GM12874 (cell line): ENCODE measurements around the gene CCDC40.

Experiments used
- CTCF ChIP-seq: IDR thresholded peaks from 2 replicates; pipeline ENCODE4 v1.5.1; 2011; ENCODE audit warnings: low read depth, mild to moderate bottlenecking, control low read depth, low read length, moderate library complexity; ENCODE audit not compliant: insufficient read depth

CCDC40 gene

GRCh38 chr17:80028030-80028429, 8.4 kb upstream of the CCDC40 start:
- no peak for TF ChIP-seq CTCF

GRCh38 chr17:80029258-80029974, 7.0 kb upstream of the CCDC40 start:
- no peak for TF ChIP-seq CTCF

DNA sequence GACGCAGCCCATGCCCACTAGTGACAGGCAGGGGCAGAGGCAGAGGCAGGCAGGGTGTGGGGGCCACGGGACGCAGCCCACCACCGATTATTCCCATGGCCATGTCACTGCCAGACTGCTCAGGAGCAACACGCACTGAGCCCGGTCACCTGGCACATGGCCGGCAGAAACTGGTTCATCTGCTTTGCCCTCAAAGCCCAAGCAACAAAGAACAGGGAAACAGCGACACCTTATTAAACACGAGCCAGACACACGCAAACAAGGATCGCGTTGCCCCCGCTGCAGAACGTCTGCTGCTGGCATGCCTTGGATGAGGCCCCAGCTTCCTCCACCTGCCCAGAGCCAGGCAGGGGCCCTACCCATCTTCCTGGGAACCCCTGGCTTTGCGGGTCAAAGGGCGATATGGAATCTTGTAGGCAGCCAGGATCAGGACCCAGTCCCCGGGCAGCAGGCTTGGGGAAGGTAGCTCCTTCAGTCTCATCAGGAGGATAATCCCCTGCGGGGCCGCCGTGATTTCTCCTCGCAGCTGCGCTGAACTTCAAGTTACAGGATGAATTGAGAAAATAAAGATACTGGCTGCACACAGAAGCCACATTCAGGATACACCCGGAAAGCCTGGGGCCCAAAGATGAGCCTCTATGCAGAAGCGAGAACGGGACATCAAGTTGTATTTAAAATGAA, 5.6 kb upstream of the CCDC40 start:
- no peak for TF ChIP-seq CTCF

DNA sequence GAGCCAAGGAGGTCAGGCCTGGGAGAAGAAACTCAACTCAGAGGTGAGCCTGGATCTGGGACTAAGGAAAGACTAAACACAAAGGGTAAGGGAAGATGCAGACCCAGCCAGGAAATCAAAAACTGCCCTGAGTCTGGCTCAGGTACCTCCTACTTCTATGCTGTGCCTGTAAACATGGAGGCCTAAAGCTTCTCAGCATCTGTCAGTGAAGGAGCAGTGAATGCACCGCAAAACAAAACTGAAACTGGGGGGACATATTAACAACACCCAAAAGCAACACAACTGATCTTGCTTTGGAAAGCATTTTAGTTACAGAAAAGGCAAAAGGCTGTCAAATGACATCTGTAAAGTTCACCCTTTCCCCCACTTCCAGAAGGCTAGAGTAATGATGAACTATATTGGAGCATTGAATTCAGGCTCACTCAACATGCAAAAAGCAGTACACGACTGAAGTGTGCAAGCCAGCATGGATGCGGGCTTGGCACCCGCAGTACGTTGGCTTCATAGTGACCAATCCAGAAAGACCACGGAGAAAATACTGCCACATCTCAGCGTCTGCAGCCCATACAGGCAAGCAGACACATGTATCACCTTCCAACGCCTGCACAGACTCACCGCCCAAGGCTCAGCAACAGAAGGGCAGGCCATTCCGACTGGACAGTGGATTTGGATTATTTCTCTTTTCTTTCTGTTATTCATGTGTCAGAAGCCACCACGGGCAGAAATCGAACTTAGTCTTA, 4.6 kb upstream of the CCDC40 start:
- TF ChIP-seq CTCF, result no peak

DNA sequence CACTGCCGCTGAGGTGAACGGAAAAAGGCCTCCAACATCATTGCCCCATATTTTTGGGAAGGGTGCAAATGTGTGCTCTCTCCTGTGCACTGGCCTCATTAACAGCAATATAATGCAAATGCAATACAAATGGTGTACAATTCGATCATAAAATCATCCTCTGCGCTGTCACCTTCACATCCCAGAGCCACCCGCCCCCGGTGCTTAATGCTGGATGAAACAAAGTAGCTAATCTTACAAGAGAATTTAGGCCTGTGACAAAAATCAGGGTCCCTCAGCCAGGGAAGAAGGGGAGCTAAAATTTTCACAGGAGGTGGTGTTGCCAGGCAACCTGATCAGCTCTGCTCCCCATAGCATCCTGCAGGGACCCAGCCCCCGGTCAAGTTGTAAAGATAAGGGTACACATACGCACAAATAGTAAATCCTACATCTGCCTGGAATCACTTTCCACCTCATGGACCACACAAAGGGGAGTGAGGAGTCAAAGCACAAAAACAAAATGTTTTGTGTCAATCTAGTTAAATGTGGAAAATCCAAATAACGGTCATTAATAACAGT, 3.7 kb upstream of the CCDC40 start:
- no peak for TF ChIP-seq CTCF

- no peak for TF ChIP-seq CTCF
Observed at GRCh38 chr17:80033840-80034239, 2.6 kb upstream of the CCDC40 start.
